OCI-LY3 (cell line): ENCODE results near the gene LYZ.

Source experiments
- CTCF ChIP-seq: fragments of 200-600, 300-600 bp; sonication (generic); IDR thresholded peaks from 2 replicates; pipeline ENCODE4 v1.5.1; 2014; ENCODE audit warnings: antibody characterized with exemption, low read length, low read depth
- EZH2phosphoT487 ChIP-seq: fragments of 200-600 bp; shearing (Covaris generic); IDR thresholded peaks from 2 replicates; pipeline ENCODE4 v1.6.1; 2018; ENCODE audit warnings: antibody characterized with exemption, mixed run types, low read depth

GRCh38 chr12:69385038-69385437 is 36.9 kb downstream of the LYZ start:
- TF ChIP-seq CTCF (no peak), EZH2phosphoT487 (no peak)
